ENCODE measurements around the gene GNAQ.

Gene GNAQ

DNA sequence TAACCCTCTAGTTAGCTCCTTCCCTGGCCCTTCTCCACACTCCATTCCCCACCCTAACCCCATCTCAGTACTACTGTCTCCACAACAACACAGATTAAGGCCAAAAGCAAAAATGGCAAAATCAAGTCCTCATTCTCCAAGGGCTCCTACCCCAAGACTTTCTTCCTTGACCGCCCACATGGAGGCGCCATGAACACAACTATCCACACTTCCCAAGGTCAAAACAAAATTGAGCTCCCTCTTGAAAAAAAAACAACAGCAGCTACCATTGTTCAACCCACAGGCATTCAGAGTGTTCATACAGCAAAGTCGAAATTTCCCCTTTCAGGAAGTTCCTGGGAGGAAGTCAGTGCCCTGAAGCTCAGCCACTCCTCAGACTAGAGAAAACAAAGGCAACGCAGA lies 54.4 kb downstream of the GNAQ start:
- DNase-seq (ENCODE audit: low spot score) (peak; percentile 35), FAIRE-seq (no peak)

DNA sequence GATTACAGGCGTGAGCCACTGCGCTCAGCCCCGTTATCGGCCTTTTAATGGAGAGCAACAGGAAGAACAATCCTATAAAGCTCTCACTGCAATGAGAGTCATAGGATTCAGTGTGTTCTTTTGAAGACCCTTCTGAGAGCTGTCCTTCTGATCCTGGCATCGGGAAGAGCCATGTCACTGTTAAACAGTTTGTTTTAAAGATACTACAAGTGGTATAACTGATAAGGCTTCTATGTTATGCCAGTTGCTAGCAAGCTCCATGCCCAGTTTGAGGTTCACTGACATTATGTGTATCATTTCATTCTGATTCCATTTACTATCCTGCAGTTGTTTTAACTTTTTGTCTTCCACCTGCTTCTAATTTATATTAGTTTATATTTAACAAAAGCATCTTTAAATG lies 55.8 kb downstream of the GNAQ start:
- DNase-seq (ENCODE audit: low spot score): no peak
- FAIRE-seq: no peak

DNA sequence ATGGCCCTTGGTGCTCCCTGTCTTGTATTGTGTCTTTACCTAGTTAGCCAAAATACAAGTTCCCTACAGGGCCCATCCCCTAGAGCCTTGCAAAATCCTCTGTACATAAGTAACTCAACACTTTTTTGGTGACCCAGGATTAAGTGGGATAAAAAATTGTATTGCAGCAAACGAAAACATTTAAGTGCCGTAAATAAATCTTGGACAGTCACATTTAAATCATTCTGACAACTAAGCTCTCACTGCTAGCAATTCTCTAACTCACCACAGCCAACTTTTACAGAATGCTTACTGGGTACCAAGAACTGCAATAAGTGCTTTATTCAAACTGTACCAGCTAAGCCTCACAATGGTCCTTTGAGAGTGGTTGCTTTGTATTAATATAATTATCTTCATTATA lies 56.6 kb downstream of the GNAQ start:
- DNase-seq (ENCODE audit: low spot score) (no peak), FAIRE-seq (no peak)

DNA sequence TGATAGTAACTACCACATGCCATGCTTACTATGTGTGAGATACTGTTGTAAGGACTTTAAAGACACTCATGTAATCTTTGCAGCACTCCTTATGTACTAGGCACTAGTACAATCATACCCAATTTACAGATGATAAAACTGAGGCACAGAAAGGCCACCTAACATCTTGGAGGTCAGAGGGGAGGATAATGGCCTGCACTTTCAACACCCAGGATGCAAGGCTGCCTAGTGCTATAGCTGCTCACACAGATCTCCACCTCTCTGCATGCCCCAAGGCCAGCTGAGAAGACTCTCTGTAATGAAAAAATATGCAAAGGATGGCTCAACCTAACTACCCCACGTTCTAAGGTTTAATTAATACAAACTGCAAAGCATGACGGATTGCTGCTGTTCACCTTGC lies 57.2 kb downstream of the GNAQ start:
- no peak for DNase-seq (ENCODE audit: low spot score)
- no peak for FAIRE-seq

DNA sequence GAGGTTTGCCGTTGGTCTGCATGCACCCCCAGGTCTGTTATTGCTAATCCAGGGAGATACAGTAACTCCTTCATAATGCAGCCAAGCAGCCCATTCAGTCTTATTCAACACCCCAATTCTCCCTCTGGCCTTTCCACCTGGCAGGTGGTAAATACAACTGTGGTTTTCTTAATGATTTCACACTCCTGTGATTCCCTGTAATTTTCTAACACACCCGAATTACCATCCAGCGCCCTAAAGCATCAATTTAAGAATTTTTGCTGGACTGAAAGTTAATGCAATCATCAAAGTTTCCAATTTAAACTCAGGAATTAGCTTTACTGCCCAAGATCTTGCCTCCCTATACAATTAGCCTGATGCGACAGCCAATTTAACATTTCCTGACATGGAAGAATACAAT lies 62.5 kb downstream of the GNAQ start:
- no peak for FAIRE-seq
- DNase-seq (ENCODE audit: low spot score): no peak

DNA sequence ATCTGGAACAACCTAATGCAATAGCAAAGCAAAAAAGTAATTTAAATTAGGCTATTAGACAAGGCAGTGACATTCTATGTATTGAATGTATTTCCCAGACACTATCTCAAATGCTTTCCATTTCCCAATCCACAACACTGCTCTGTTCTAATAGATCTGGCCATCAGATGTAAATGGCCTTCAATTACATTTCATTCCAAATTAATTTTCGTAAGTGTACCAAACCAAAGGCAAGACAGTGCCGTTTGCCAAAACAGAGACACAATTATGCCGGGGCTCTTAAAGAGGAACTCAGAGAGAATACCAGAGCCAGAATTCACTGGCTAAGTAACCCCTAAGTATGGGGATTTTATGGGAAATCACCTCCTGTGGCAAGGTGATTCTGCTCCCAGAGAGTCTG lies 63.1 kb downstream of the GNAQ start:
- FAIRE-seq (no peak), DNase-seq (ENCODE audit: low spot score) (no peak)

DNA sequence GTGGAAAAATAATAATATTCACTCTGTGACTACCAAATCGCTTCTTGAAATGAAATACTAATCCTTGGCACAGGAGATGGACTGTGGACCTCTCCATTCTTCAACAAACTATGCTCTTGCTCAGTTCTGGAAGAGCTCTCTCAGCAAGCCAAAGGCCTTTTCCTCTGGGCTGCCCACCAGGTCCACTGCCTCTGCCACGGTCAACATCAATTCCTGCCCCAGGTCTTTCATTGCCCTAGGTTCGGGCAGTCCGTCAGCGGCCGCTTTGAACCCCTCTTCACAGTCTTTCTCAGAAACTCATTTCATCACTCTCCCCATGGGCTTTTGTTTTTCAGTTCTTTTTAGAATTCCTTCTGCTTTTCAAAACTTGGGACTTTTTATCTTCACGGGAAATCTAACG lies 64.9 kb downstream of the GNAQ start:
- FAIRE-seq: no peak
- no peak for DNase-seq (ENCODE audit: low spot score)

DNA sequence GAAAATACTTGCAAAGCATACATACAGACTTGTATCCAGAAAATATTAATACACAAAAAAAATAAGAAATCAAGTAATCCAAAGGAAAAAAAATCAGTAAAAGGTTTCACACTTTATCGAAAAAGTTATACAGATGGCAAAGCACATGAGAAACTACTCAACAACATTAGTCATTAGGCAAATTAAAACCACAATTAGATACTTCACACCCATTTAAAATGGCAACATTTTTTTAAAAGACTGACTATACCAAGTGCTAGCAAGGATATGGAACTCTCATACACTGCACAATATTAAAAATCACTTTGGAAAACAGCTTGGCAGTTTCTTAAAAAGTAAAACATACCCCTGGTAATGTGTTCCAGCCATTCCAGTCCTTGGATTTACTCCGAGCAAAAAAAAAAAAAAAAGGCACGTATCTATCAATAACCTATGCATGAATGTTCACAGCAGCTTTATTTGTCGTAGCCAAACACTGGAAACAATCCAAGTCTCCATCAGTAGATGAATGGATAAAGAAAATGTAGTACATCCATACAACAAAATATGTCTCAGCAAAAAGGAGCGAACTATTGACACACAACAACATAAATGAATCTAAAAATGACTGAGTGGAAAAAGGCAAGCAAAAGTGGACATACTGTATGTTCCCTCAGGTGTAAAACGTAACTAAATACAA lies 66.0 kb downstream of the GNAQ start:
- DNase-seq (ENCODE audit: low spot score) (no peak), FAIRE-seq (no peak)

DNA sequence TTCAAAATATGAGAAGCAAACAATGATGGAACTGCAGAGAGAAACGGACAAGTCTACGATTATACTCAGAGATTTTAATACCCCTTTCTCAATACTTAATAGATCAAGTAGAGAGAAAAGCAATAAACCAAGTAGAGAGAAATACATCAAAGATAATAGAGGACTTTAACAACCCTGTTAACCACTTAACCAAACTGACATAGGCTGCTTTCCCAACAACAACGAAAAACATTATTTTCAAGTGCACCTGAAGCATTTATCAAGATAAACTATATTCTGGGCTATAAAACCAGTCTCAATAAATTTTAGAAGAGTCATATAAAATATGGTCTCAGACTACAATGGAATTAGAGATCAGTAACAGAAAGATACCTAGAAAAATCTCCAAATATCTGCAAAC lies 67.4 kb downstream of the GNAQ start:
- FAIRE-seq: no peak
- DNase-seq (ENCODE audit: low spot score): no peak

DNA sequence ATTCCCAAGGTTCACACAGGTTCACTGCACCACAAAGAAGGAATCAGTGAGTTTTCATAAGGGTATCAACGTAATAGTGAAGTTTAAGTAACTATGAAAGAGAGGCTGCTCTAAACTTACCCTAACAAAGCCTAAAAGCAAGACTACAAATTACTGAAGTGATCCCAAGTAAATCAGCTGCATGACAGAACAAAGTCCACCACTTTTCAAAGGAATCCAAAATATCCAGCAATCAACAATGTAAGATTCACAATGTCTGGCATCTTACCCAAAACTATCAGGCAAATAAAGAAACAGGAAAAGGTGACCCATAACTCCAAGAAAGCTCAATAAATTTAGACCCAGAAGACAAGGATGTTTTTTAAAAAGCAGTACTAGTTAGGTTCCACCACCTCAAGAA lies 70.1 kb downstream of the GNAQ start:
- FAIRE-seq: no peak

DNA sequence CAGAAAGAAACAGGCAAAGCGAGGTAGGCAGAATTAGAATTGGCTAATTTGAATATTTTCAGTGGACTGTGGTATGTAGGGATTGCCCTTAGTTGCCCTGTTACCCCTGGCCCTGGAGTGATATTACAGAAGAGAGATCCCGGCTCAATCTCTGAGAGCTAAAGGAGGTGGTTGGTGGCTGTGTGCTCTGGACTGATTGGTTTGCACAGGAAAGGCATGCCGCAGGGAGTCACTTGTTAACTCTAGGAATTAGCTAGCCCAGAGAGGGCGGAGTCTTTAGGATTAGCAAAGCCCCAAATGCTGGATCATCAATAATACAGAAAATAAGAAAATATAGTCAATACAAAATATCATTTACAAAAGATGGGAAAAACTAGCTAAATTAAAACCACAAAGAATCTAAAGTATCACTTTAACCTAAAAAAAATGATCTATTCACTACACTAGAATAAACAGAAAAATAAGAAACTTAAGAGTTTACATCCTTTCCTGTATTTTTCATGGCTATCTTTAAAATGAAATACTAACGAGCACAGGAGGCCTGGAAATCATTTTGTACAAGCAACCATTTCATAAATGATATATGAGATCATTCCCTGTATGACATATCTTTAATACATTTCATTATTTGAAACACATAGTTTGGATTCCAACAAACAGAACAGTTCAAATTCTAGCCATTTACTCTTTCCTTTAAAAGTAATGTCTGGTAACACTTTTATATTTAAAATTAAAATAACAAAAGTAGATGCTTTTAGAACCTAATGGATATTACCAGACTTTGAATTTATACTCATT lies 71.1 kb downstream of the GNAQ start:
- DNase-seq (ENCODE audit: low spot score) (no peak), FAIRE-seq (no peak)

More for the DNA sequence above, 70.1 kb downstream of the GNAQ start:
- no peak for DNase-seq (ENCODE audit: low spot score)

DNA sequence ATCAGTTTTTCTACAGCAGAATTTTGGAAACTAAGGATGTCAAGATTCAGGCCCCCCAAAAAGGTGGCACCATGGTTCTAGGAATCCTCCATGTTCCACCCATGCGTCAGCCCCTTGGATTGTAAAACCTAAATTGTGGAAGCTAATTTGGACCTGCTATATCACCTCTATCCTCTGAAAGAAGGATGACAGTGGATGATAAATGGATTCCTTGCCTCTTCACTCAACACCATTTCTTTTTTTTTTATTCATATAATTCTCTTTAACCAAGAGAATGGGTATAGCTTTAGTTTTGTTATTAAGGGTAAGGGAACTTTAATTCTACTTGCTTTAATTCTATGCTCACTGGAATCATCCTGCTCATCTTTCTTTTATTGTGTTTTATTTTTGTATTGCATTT lies 71.8 kb downstream of the GNAQ start:
- FAIRE-seq: no peak
- DNase-seq (ENCODE audit: low spot score): no peak

DNA sequence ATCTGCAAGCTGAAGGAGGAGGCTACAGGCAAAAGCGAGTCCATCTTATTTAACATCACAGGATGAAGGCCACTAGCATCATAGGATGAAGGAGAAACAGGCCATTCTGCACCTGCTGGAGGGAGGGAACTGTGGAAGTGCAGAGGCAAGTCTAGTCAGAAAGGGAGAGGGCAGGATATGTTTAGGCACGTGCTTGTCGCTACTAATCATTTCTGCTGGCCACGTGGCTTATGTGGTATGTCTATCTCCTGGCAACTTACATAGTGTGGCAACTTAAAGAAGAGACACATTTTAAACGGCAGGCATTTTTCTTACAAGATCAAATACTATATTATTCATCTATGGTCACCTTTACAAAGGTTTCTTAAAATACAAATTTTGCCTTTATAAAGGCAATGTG lies 74.0 kb downstream of the GNAQ start:
- FAIRE-seq (no peak), DNase-seq (ENCODE audit: low spot score) (no peak)

DNA sequence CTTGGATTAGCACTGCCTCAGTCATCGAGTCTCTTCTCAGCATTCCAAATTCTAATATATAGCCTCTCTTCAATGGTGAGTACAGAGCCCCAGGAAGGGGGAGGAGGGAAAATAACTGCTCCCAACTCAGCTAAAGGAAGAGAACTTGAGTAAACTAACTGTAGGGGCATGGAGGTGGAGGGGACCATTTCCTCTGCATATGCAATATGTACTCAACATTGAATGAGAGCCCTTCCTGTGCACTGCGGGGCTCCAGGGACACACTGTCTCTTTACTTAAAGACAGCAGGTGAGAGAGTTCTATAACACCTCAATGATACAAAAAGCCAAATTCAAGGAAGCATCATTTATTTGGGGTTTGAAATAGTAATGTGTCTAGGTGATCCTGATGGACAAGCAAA lies 75.1 kb downstream of the GNAQ start:
- FAIRE-seq (no peak), DNase-seq (ENCODE audit: low spot score) (no peak)

DNA sequence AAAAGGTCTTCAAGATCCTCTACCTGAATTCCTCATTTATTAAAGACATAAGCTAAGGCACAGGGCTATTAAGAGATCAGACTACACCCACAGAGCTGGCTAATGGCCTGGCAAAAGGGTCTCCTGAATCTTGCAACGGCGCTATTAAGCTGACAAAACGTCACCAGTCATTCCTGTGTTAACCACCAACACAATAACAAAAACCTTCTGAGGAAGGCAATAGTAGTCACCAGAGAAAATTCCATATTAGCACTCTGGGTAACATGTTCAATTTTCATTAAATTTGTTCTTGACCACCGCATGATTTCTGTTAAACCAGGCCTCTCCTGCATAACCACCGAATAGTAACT lies 77.0 kb downstream of the GNAQ start:
- DNase-seq (ENCODE audit: low spot score): no peak
- FAIRE-seq: no peak

DNA sequence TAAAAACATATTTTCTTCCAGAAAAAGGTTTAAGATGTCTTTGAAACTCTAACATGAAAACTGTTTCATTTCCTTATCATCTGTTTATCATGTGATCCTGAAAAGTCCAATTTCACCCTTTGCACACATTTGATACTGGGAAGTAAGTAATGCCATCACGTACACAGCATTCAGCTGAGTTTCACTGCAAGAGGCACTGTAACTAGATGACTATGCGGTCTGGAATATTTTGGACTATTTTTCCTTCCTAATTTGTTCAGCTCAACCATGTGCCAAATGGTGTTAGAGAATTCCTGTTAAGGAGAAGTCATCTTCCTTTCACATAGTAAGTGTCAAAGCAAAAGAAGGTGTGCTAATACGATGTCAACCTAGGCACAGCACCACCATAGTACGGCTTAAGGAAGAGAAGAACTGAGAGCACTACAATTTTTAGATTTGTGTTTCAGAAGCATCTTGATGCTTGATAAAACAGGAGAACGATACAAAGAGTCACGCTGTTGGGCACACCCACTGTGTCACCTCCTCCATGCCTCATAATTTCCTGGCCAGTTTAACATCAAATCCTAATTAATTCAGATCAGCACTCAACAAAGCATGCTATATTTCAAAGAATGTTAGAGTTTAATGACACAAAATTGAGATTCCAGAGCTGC lies 77.5 kb downstream of the GNAQ start:
- no peak for DNase-seq (ENCODE audit: low spot score)
- no peak for FAIRE-seq

DNA sequence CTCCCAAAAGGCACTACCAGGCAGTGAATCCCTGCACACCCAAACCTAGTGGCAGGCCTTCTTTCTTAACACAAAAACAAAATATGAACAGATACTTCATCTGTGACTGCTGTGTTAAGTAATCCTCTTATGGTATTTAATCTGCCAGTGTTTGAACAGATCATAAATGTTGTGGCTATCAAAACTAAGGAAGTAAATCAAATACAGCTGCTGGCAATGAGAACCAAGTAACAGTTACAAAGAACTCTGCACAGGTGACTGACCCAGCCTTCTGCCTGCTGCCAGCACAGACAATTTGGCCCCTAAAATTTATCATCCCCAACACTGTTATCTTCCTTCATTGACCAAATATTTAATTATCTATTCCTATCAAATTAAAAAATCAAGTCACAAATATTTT lies 78.0 kb downstream of the GNAQ start:
- FAIRE-seq (no peak), DNase-seq (ENCODE audit: low spot score) (no peak)

DNA sequence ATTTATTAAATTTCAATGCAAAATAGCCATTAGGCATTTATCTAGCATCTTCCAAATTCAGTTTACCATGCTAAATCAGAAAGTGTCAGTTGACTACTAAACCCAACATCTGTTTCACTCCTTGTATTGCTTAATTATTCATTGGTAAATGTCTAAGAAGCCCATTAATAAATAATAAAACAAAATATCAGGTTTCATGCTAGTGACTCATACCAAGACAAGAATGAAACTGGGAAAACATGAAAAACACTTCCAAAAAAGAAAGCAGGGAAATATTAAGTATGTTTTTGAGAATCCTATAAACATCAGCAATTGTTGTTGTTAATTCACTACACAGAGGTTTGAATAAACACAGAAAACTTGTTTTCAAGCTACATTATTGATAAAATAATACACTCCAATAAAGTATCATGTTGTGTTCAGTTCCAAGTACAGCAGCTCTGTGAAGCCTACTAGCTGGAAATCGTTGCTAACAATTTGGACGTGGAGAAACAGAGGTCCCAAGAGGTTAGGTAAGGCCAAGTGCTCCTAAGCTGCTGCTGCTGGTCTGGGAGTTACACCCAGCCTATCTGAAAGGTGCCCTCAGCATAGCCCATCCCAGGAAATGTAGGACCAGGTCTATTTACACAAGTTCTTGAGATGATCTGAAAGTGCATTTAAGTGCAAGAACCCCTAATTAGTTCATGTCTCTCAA lies 78.8 kb downstream of the GNAQ start:
- no peak for FAIRE-seq
- DNase-seq (ENCODE audit: low spot score): no peak

DNA sequence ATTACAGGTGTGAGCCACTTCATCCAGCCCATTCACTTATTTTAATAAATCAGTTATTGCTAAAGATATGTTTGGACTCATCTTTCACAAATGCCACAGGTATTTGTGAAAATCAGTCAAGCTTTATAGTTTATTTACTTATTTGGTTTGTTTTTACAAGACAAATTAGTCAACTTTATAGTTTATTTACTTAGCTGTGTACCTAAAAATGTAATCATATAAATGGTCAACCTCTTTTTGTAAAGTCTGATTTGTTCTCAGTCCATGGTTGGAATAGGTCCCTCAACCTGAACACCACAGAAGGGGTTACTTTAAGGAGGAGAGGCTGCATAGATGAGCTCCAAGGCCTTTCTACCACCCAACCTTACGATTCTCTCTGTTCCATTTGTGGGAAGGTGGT lies 80.2 kb downstream of the GNAQ start:
- DNase-seq (ENCODE audit: low spot score): no peak
- FAIRE-seq: no peak

DNA sequence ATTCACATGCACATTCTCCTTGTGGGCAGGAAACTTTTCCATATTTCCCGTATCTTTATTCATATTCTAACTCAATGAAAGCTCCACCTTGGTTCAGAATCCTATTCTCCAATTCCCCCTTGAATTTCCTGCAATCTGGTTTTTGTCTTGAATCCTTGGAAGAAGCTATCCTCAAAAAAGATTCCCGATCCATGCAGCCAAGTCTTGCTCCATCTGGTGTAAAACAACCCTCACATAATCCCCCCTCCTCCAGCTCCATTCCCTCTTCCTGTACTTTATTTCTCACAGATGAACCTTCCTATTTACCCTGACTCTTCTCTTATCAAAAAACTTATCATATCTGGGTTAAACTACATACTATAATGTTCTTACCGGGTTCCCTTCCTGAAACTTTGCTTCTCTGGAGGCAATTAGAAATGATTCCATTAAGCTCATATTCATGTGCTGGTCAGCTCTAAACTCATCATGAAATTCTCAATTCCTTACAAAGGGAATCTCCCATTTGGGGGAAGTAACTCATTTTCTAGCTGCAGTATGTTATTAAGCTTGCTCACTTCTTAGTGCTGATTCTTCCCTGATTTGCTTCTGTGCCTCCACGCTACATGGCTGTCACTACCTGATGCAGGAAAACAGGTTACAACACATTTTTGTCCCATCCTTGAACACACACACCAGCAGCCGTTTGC lies 81.7 kb downstream of the GNAQ start:
- DNase-seq (ENCODE audit: low spot score) (no peak), FAIRE-seq (no peak)

DNA sequence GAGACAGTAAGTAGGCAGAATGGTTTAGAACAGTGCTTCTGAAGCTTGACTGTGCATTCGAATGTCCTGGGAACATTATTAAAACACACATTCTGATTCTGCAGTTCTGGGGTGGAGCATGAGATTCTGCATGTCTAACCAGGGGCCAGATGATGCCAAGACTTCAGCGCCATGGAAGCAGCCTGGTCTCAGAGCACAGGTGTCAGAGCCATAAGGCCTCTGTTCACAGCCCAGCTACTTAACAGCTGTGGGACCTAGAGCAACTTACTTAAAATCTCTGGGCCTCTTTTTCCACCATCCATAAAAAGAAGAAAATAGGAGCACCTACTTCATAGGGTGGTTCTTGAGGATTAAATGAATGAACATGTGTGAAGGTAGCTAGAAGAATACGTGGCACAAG lies 84.0 kb downstream of the GNAQ start:
- DNase-seq (ENCODE audit: low spot score) (no peak), FAIRE-seq (no peak)

Measured in RCC 7860 (cell line).